Activated CD4-positive, CD25-positive, alpha-beta regulatory T cell treated with anti-CD3 and anti-CD28 coated beads, Interleukin-2, amount 50 U/mL, for 16 hours (primary cell): Measurements from ENCODE around the gene COL4A2.

Experiments
- DNase-seq: peaks from one replicate; pipeline ENCODE4 v3.0.0-alpha.2; 2020; ENCODE audit warnings: low read depth, low spot score

COL4A2 gene

GRCh38 chr13:110455444-110455843 is 148.4 kb downstream of the COL4A2 start:
- DNase-seq = no peak

- peak; percentile 26 for DNase-seq
Measured at GRCh38 chr13:110455941-110456340, 148.9 kb downstream of the COL4A2 start.

GRCh38 chr13:110456550-110456949 is 149.5 kb downstream of the COL4A2 start:
- DNase-seq = no peak

GRCh38 chr13:110457361-110457760 is 150.3 kb downstream of the COL4A2 start:
- DNase-seq = no peak

- no peak for DNase-seq
Measured at GRCh38 chr13:110458017-110458416, 150.9 kb downstream of the COL4A2 start.

GRCh38 chr13:110458594-110459365 is 151.7 kb downstream of the COL4A2 start:
- DNase-seq = no peak

GRCh38 chr13:110462091-110462490 is 155.0 kb downstream of the COL4A2 start:
- no peak for DNase-seq

GRCh38 chr13:110463156-110463555 is 156.1 kb downstream of the COL4A2 start:
- no peak for DNase-seq

- no peak for DNase-seq
Measured at GRCh38 chr13:110463871-110464510, 156.9 kb downstream of the COL4A2 start.

- no peak for DNase-seq
Measured at GRCh38 chr13:110464556-110465333, 157.7 kb downstream of the COL4A2 start.

- no peak for DNase-seq
Measured at GRCh38 chr13:110465696-110466095, 158.6 kb downstream of the COL4A2 start.

- no peak for DNase-seq
Measured at GRCh38 chr13:110466266-110466915, 159.3 kb downstream of the COL4A2 start.

GRCh38 chr13:110467516-110468110 is 160.5 kb downstream of the COL4A2 start:
- no peak for DNase-seq

GRCh38 chr13:110468986-110469495 is 162.0 kb downstream of the COL4A2 start:
- no peak for DNase-seq

GRCh38 chr13:110469597-110469996 is 162.5 kb downstream of the COL4A2 start:
- no peak for DNase-seq

GRCh38 chr13:110470272-110471009 is 163.4 kb downstream of the COL4A2 start:
- no peak for DNase-seq

GRCh38 chr13:110471156-110471832 is 164.2 kb downstream of the COL4A2 start:
- DNase-seq = no peak

- DNase-seq = no peak
Measured at GRCh38 chr13:110471833-110472162, 164.7 kb downstream of the COL4A2 start.

- no peak for DNase-seq
Measured at GRCh38 chr13:110472904-110473563, 165.9 kb downstream of the COL4A2 start.

- no peak for DNase-seq
Measured at GRCh38 chr13:110474713-110475112, 167.6 kb downstream of the COL4A2 start.
